CD14-positive monocyte (primary cell): ENCODE measurements around the gene ZNF174. TPM values are rescaled to one million over a fixed set of nuclear protein-coding genes. Genes with fewer than 3 reads are reported as not detected.

Source experiments
- DNase-seq, 3 donors: peaks; one replicate each; pipeline ENCODE4 v3.0.0-alpha.2; 2011 to 2022
- H2AFZ ChIP-seq: 2 replicates; pipeline ENCODE4 v1.6.0; 2012; ENCODE audit warnings: mild to moderate bottlenecking, low read depth, low read length, inconsistent platforms; ENCODE audit not compliant: insufficient read depth, poor library complexity, severe bottlenecking
- H3K27ac ChIP-seq, 2 donors: 1 replicate in 1 of 2; 2 replicates in 1 of 2; pipeline ENCODE4 v1.5.1; 2012 to 2013; ENCODE audit warnings: low read length in 2 of 2, control low read depth in 1 of 2, inconsistent platforms in 1 of 2, low read depth in 1 of 2, mild to moderate bottlenecking in 1 of 2
- H3K27me3 ChIP-seq, 2 donors: one replicate each; pipeline versions ENCODE4 v1.6.0 to v1.6.1; 2011 to 2013; ENCODE audit warnings: low read length in 2 of 2; ENCODE audit not compliant: control insufficient read depth in 2 of 2, insufficient read depth in 2 of 2
- H3K36me3 ChIP-seq, 2 donors: replicated peaks in 1 of 2; 1 replicate in 1 of 2; 2 replicates in 1 of 2; pipeline versions ENCODE4 v1.5.1 to v1.6.1; 2012 to 2013; ENCODE audit warnings: low read length in 2 of 2, control low read depth in 1 of 2, inconsistent platforms in 1 of 2, mild to moderate bottlenecking in 1 of 2; ENCODE audit not compliant: insufficient read depth in 2 of 2, control insufficient read depth in 1 of 2
- H3K4me1 ChIP-seq, 2 donors: 1 replicate in 1 of 2; 2 replicates in 1 of 2; pipeline versions ENCODE4 v1.5.1 to v1.6.1; 2012 to 2013; ENCODE audit warnings: low read length in 2 of 2, control low read depth in 1 of 2, inconsistent platforms in 1 of 2, mild to moderate bottlenecking in 1 of 2, moderate library complexity in 1 of 2; ENCODE audit not compliant: insufficient read depth in 2 of 2, control insufficient read depth in 1 of 2
- H3K4me2 ChIP-seq: replicated peaks from 2 replicates; pipeline ENCODE3; 2012; ENCODE audit warnings: low read length, moderate library complexity, mild to moderate bottlenecking; ENCODE audit not compliant: poor library complexity, severe bottlenecking; ENCODE audit errors: extremely low read depth
- H3K4me3 ChIP-seq, 3 experiments: fragments of 200-600 bp in 1 of 3; sonication (generic) in 1 of 3; replicated peaks in 1 of 3; 1 replicate in 2 of 3; 2 replicates in 1 of 3; pipeline ENCODE4 v1.5.1; 2011 to 2013; ENCODE audit warnings: low read length in 3 of 3, mild to moderate bottlenecking in 3 of 3, control low read depth in 2 of 3, low read depth in 2 of 3, inconsistent platforms in 1 of 3, moderate library complexity in 1 of 3
- H3K79me2 ChIP-seq: 2 replicates; pipeline ENCODE4 v1.6.0; 2012; ENCODE audit warnings: mild to moderate bottlenecking, control low read depth, inconsistent platforms, low read length, moderate library complexity; ENCODE audit not compliant: insufficient read depth
- H3K9ac ChIP-seq: 2 replicates; pipeline ENCODE4 v1.6.0; 2017; ENCODE audit warnings: low read length, mild to moderate bottlenecking; ENCODE audit not compliant: insufficient read depth, poor library complexity, severe bottlenecking
- H3K9me3 ChIP-seq, 2 donors: replicated peaks in 1 of 2; 1 replicate in 1 of 2; 2 replicates in 1 of 2; pipeline versions ENCODE4 v1.5.1 to v1.6.1; 2012 to 2013; ENCODE audit warnings: low read length in 2 of 2, control low read depth in 1 of 2; ENCODE audit not compliant: control insufficient read depth in 1 of 2, insufficient read depth in 1 of 2
- H4K20me1 ChIP-seq: 2 replicates; pipeline ENCODE4 v1.6.0; 2012; ENCODE audit warnings: mild to moderate bottlenecking, low read length, control low read depth, moderate library complexity; ENCODE audit not compliant: insufficient read depth
- H3K27ac Mint-ChIP-seq, 7 donors: one replicate each; pipeline ENCODE4 v1.8.0; 2020; ENCODE audit warnings: mild to moderate bottlenecking in 7 of 7, mixed read lengths in 7 of 7, moderate library complexity in 6 of 7, inconsistent platforms in 2 of 7
- H3K27me3 Mint-ChIP-seq, 3 donors: one replicate each; pipeline ENCODE4 v1.8.0; 2021 to 2022; ENCODE audit warnings: low read depth in 3 of 3, mild to moderate bottlenecking in 3 of 3, mixed read lengths in 3 of 3, moderate library complexity in 3 of 3, inconsistent platforms in 1 of 3
- H3K36me3 Mint-ChIP-seq, 2 donors: one replicate each; pipeline ENCODE4 v1.8.0; 2020; ENCODE audit warnings: mixed read lengths in 2 of 2, inconsistent platforms in 1 of 2, mild to moderate bottlenecking in 1 of 2
- H3K4me1 Mint-ChIP-seq: one replicate; pipeline ENCODE4 v1.8.0; 2020; ENCODE audit warnings: mild to moderate bottlenecking, mixed read lengths
- H3K4me3 Mint-ChIP-seq, 2 donors: one replicate each; pipeline ENCODE4 v1.8.0; 2020; ENCODE audit warnings: mild to moderate bottlenecking in 2 of 2, mixed read lengths in 2 of 2, moderate library complexity in 1 of 2
- H3K9me3 Mint-ChIP-seq, 7 donors: one replicate each; pipeline ENCODE4 v1.8.0; 2020 to 2022; ENCODE audit warnings: mixed read lengths in 7 of 7, mild to moderate bottlenecking in 6 of 7, moderate library complexity in 6 of 7, inconsistent platforms in 2 of 7
- CTCF ChIP-seq: fragments of 200-600 bp; IDR thresholded peaks from one replicate; pipeline ENCODE4 v1.8.0; 2022; ENCODE audit warnings: antibody characterized with exemption, mild to moderate bottlenecking
- WGBS: methylation state at CpG from one replicate; pipeline ENCODE4 v1.1.5; 2013; ENCODE audit warnings: missing lambda C conversion rate; ENCODE audit not compliant: insufficient coverage; 5-methylcytosine and 5-hydroxymethylcytosine counted together
- intact Hi-C, 2 donors: fragments of 100-400 bp; cut with micrococcal nuclease; formaldehyde crosslinking; loops; one replicate each; pipeline versions ENCODE4 v1.15.0 to v1.15.1; 2023
- polyA minus RNA-seq: library from RNA; depleted of rRNA, polyadenylated mRNA; stranded (reverse); fragments of >200 nt; gene quantifications from 2 replicates; pipeline ENCODE4 v1.2.3, GENCODE V29; 2012
- polyA plus RNA-seq, 3 donors: library from polyadenylated mRNA; depleted of rRNA in 1 of 3; unstranded in 2 of 3; stranded (reverse) in 1 of 3; fragments of 300-500 nt in 2 of 3; fragments of >200 nt in 1 of 3; fragmentation: Illumina TruSeq in 2 of 3; gene quantifications; 1 replicate in 2 of 3; 2 replicates in 1 of 3; pipeline ENCODE4 v1.2.3, GENCODE V29; 2012 to 2021
- total RNA-seq, 12 experiments: library from RNA in 1 of 12; stranded (reverse) in 1 of 12; fragments of 120-200 nt in 1 of 12; gene quantifications; one replicate each; pipeline ENCODE4 v1.2.4 and lab custom pipeline; 2013 to 2026; ENCODE audit warnings: mixed read lengths in 6 of 12, inconsistent platforms in 1 of 12

Gene ZNF174
- 6.1 TPM for total RNA-seq (2013)
- polyA plus RNA-seq (1 to 10 TPM; 2.5 to 5.6 (median 4.9) TPM), polyA minus RNA-seq (4.2 and 9.0 TPM in 2 replicates), total RNA-seq (lab: John Stamatoyannopoulos, UW) (0.42 to 3.4 (median 1.2) reads per million in 11 experiments)

GRCh38 chr16:3400779-3401688, at the start of gene ZNF174, which contains the start of gene ZSCAN32:
ZNF174 (plus strand) TSS chr16:3401215; CDS start chr16:3402005, 790 bp downstream.
ZSCAN32 (minus strand) TSS chr16:3401004; CDS start chr16:3397557, 3,447 bp downstream.
- peak within 1 kb of the TSS; percentile 39 to 80 for H3K27ac ChIP-seq
- H3K4me2 ChIP-seq: peak within 1 kb of the TSS; percentile 81
- H3K4me1 ChIP-seq: peaks cover 19 to 30% of the 10 kb centered on the region in 2 donors
- H3K36me3 ChIP-seq: peaks cover 20 to 53% of the 10 kb centered on the region in 2 donors
- H3K9ac ChIP-seq: peak within 1 kb of the TSS; percentile 88
- DNase-seq: peak; percentile 98 to 99 (median 98)
- H3K36me3 Mint-ChIP-seq: peaks cover 52 to 61% of the 10 kb centered on the region in 2 donors
- H3K27me3 ChIP-seq: no peaks in the 10 kb centered on the region
- under 1% methylated on average over 89 of the region's 95 CpGs for WGBS
- H3K27ac Mint-ChIP-seq: peak within 1 kb of the TSS; percentile 79 to 89 (median 82)
- peaks cover 45 to 46% of the 10 kb centered on the region in 2 donors for H3K9me3 ChIP-seq
- H3K79me2 ChIP-seq: peaks cover 36% of the 10 kb centered on the region
- peak within 1 kb of the TSS; percentile 85 to 96 for H3K4me3 Mint-ChIP-seq
- H3K4me1 Mint-ChIP-seq: peaks cover 25% of the 10 kb centered on the region
- peak within 1 kb of the TSS; percentile 98 for H2AFZ ChIP-seq
- H4K20me1 ChIP-seq: no peaks in the 10 kb centered on the region
- TF ChIP-seq CTCF: no peak
- intact Hi-C loops: loop anchor here (1.0 to 5.0 kb wide), 5 partner anchors 36 to 118 kb away; partner anchors contain the start of genes TIGD7 (in 1 of the 2), ZNF263 (in 1 of the 2) and ZNF75A (in 1 of the 2)
- peaks cover 38 to 57% (median 53%) of the 10 kb centered on the region in 7 donors for H3K9me3 Mint-ChIP-seq
- peaks cover 0 to 2% (median 0%) of the 10 kb centered on the region in 3 donors for H3K27me3 Mint-ChIP-seq
- H3K4me3 ChIP-seq: peak within 1 kb of the TSS; percentile 72 to 90 (median 86)

GRCh38 chr16:3355589-3355988, 45.4 kb upstream of the ZNF174 start, which contains the start of gene OR2C1:
OR2C1 (plus strand) TSS chr16:3355889; CDS start chr16:3355941, 52 bp downstream.
- no peaks in the 10 kb centered on the region for H3K27me3 ChIP-seq
- H3K36me3 Mint-ChIP-seq: no peaks in the 10 kb centered on the region
- no peak within 1 kb of the TSS for H2AFZ ChIP-seq
- H4K20me1 ChIP-seq: no peaks in the 10 kb centered on the region
- H3K79me2 ChIP-seq: no peaks in the 10 kb centered on the region
- no peak within 1 kb of the TSS for H3K4me2 ChIP-seq
- H3K27me3 Mint-ChIP-seq: peaks cover 4 to 12% (median 9%) of the 10 kb centered on the region in 3 donors
- H3K4me1 Mint-ChIP-seq: peaks cover 4% of the 10 kb centered on the region
- H3K9ac ChIP-seq: no peak within 1 kb of the TSS
- peaks cover 24 to 32% of the 10 kb centered on the region in 2 donors for H3K9me3 ChIP-seq
- no peaks in the 10 kb centered on the region for H3K36me3 ChIP-seq
- no peak within 1 kb of the TSS for H3K4me3 ChIP-seq
- DNase-seq: no peak
- H3K4me3 Mint-ChIP-seq: no peak within 1 kb of the TSS
- H3K9me3 Mint-ChIP-seq: peaks cover 18 to 64% (median 56%) of the 10 kb centered on the region in 7 donors
- no peak for TF ChIP-seq CTCF
- no peak within 1 kb of the TSS for H3K27ac Mint-ChIP-seq
- intact Hi-C loops: no loop called here
- H3K4me1 ChIP-seq: no peaks in the 10 kb centered on the region
- 83% methylated on average over 3 of the region's 3 CpGs for WGBS
- no peak within 1 kb of the TSS for H3K27ac ChIP-seq
